Measurements from ENCODE around the gene EPB41L4A.

DNA sequence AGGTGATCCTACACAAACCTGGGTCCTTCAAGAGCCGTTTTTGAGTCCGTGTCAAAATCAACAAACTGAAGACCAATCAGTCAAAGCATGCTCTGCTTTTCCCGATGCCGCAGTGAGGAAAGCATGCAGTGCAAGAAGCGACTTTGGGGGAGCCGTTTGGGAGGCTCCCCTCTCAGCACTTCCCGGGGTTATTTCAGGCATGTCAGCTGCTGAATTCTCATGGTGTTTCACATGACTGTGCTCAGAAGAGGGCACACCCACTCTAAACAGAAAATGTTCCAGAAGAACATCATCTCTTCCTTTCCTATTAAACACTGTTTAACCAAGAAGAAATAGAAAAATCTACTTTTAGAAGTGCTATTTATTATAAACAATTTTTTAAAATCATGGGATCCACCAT lies 125.5 kb downstream of the EPB41L4A start:
- TF ChIP-seq EZH2 (IDR thresholded peaks at IDR 0.05; ENCODE audit: insufficient read depth, poor library complexity, severe bottlenecking) (no peak), EZH2phosphoT487 (IDR thresholded peaks at IDR 0.05; ENCODE audit: insufficient read depth, low read depth) (no peak)

Data from GM23248 (cell line).